H7 (cell line): ENCODE measurements around the gene HES2. TPM values are rescaled to one million over a fixed set of nuclear protein-coding genes. Genes with fewer than 3 reads are reported as not detected.
"Not testable (repeated sequence)": the region's sequence is repeated elsewhere in the genome, so short reads cannot be mapped to it uniquely, and the experiment has no call there.

Experiments used
- DNase-seq: peaks from one replicate; pipeline ENCODE4 v3.0.0; 2012
- H3K27me3 ChIP-seq: 2 replicates; pipeline ENCODE4 v1.6.0; 2011; ENCODE audit warnings: mild to moderate bottlenecking, low read length; ENCODE audit not compliant: control insufficient read depth, insufficient read depth
- H3K36me3 ChIP-seq: replicated peaks from 2 replicates; pipeline ENCODE4 v1.5.1; 2011; ENCODE audit warnings: low read length; ENCODE audit not compliant: control insufficient read depth, insufficient read depth
- H3K4me3 ChIP-seq: 2 replicates; pipeline ENCODE4 v1.5.1; 2011; ENCODE audit warnings: low read depth, mild to moderate bottlenecking, control low read depth, low read length, moderate library complexity; ENCODE audit not compliant: insufficient read depth
- total RNA-seq: library from RNA; depleted of rRNA; stranded (reverse); fragments of >200 nt; shearing (Covaris generic); gene quantifications from 2 replicates; pipeline ENCODE4 v1.2.3, GENCODE V29; 2014

The HES2 gene
- total RNA-seq, 1 experiment from 2014 or later, result 0.62 TPM

DNA sequence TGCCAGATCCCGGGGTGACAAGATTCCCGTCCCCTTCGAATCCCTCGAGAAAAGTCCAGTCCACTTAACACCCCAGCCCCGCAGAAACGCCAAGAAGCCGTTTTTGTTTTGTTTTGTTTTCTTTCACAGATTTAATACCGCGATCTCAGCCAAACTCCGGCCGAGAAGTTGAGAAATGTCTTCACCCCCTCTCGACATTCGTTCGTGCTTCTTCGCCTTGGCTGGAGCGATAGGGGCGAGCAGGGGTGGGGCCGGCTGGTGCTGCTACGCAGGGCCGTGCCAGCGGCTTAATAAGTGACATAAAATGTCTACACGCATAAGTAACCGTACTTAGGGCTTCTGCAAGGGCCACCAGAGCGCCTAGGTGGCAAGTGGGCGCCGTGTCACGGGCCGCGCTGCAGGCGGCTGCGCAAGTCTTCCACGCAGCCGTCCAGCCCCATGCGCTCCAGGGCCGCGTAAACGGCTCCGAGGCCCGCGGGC is 41.4 kb upstream of the HES2 start:
- Histone ChIP-seq H3K36me3 (no peaks in the 10 kb centered on the region; the same call in 1 of the 2 replicates), H3K4me3 (no peak overlapping the region), H3K27me3 (peaks cover 5% of the 10 kb centered on the region; the same call in 1 of the 2 replicates)
- no peak for DNase-seq

DNA sequence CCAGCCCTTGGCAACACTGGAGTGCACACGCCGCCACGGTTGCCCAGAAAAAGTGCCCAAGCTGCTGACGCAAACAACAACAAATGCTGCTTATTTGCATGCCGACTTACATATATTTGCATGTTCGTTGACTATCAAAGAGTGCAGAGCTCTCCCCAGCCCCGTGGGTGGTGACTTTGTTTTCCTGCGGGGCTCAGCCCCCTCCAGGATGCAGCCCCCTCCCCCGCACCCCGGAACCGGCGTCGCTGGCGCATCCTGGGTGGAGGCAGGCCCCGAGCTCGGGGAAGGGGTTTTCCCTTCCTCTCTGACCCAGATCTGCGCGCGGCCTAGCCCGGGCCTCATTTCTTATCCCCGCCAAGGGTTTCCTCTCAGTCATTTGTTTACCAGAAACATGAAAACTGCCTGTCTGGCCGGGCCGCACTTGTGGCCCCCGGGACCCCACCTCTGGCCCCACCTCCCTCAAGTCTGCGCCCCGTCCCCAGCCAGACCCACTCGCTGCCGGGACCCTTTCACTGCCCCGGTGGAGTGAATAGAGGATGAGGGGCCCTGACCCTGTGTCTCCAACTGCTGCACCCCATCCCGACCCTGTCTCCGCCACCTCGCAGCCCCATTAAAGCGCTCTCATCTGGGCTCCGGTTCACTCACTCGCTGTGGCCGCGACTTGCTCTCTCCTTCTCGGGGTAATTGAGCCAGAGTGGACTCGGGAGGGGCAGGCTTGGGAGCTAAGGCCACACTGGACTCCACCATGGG is 40.8 kb upstream of the HES2 start:
- Histone ChIP-seq H3K4me3 (peak overlapping the region; percentile 30), H3K36me3 (no peaks in the 10 kb centered on the region; the same call in 1 of the 2 replicates), H3K27me3 (no peaks in the 10 kb centered on the region; the same call in 1 of the 2 replicates)
- DNase-seq, result peak; percentile 91

DNA sequence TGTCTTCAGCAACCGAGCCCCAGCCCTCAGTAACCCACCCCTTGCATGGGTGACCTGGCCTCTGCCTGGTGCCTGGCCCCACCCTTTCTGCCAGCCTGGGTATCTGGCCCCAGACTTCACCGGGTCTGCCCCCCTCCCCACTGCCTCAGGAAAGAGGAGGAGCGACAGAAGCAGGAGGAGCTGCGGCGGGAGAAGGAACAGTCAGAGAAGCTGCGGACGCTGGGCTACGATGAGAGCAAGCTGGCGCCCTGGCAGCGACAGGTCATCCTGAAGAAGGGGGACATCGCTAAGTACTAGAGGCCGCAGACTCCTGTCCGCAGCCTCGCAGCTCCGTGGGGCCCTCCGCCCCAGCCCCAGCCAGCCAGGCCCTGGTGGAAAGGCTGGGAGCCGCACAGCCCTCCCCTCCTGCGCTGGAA is 40.1 kb upstream of the HES2 start:
- no peaks in the 10 kb centered on the region; the same call in 1 of the 2 replicates for H3K36me3 ChIP-seq
- peak; percentile 91 for DNase-seq
- no peaks in the 10 kb centered on the region; the same call in 1 of the 2 replicates for H3K27me3 ChIP-seq
- H3K4me3 ChIP-seq, result peak overlapping the region; percentile 30

DNA sequence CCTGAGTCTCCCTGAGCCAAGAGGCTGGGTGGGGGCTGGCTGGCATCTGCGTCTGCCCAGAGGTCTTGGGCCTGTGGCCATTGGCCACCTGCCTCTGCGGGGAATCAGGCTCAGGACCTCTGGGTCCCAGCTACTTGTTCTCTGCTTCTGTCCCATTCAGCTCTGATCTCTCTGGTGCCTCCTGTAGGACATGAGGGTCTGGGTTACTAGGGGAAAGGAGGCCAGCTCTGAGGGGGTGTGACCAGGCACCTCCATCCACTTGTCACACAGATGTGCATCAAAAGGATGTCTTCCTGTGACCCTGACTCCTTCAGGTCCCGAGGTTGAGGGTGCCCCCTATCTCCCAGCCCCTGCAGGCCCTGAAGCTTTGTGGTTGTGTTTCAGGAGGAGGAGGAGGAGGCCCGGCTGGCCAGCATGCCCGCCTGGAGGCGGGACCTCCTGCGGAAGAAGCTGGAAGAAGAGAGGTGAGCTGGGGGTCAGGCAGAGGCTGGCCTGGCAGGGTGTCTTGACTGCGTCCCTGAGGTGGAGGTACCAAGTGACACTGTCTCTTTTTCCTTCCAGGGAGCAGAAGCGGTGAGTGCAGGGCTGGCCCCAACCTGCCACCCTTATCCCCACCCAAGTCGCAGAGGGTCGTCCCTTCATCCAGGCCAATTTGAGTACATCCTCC is 37.2 kb upstream of the HES2 start:
- Histone ChIP-seq H3K36me3 (no peaks in the 10 kb centered on the region), H3K4me3 (no peak overlapping the region), H3K27me3 (no peaks in the 10 kb centered on the region)
- DNase-seq, result no peak

DNA sequence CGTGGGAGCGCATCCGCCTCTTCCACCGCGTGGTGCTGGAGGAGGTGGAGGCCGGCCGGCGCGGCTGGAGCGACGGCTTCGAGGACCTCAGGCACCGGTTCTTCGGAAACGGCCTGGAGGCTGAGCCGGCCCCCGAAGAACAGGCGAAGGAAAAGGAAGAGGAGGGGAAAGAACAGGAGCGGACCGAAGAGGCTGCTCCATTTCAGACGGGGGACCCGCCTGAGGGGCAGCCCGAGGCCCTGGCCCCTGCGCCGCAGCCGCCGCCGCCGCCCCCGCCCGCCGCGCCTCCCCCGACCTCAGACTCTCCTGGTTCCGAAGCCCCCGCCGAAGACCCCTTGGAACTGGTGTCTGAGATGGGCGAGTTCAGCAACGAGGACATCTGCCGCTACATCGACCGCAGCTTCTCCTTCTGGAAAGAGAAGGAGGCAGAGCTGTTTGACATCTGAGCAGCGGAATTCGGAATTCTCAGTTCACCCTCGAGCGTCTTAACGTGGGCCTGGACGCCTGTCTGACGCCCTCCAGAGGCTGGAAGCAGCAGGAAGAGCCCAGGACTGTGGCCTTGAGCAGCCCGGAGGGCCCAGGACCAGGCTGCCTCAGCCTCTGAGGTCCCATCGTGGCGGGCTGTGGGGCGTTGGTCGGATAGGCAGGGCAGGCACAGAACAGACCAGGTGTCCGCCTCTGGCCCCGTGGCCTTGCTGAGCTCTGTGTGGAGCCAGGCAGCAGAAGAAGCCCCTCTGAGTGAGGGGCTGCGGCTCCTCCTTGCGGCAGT is 36.2 kb upstream of the HES2 start:
- not testable (repeated sequence) for H3K27me3 ChIP-seq, H3K36me3 ChIP-seq, DNase-seq, H3K4me3 ChIP-seq

DNA sequence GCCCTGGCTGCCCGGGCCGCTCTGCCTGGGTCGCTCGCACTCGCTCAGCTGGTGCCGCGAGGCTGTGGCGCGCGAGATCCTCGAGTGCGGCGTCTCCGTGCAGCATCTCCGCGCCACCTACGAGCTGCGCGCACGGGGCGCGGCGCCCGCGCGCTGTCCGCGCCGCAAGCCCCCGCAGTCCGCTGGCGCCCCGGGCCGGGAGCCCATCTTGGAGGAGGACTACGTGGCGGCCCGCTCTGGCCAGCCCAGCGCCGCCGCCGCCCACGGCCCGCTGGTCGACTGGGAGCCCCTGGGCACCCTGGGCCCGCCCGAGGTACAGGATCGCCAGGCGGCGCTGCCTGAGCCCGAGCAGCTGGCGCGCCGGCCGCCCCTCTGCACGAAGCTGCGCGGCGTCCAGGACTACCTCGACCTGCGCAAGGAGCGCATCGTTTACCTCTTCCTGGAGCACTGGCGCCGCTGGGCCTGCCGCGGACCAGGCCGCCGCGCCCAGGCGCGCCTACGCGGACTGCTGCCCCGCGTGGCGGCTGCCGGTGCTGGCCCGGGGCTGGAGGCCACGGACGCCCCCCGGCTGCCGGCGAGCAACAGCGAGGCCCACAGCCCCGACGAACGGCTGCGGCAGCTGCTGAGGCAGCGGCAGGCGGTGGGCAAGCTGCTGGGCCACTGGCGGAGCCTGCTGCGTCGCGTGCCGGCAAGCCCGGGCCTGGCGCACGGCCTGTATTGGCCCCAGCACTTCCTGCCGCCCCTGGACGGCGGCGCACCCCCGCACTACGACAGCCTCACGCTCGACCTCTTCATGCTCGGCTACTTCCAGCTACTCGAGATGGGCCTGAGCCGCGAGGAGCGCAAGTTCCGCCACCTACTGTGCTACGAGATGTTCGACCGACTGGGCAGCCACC is 35.4 kb upstream of the HES2 start:
- H3K27me3 ChIP-seq, result peaks cover under 1% of the 10 kb centered on the region; the same call in 1 of the 2 replicates
- no peak overlapping the region for H3K4me3 ChIP-seq
- H3K36me3 ChIP-seq, result no peaks in the 10 kb centered on the region
- DNase-seq, result peak; percentile 86

DNA sequence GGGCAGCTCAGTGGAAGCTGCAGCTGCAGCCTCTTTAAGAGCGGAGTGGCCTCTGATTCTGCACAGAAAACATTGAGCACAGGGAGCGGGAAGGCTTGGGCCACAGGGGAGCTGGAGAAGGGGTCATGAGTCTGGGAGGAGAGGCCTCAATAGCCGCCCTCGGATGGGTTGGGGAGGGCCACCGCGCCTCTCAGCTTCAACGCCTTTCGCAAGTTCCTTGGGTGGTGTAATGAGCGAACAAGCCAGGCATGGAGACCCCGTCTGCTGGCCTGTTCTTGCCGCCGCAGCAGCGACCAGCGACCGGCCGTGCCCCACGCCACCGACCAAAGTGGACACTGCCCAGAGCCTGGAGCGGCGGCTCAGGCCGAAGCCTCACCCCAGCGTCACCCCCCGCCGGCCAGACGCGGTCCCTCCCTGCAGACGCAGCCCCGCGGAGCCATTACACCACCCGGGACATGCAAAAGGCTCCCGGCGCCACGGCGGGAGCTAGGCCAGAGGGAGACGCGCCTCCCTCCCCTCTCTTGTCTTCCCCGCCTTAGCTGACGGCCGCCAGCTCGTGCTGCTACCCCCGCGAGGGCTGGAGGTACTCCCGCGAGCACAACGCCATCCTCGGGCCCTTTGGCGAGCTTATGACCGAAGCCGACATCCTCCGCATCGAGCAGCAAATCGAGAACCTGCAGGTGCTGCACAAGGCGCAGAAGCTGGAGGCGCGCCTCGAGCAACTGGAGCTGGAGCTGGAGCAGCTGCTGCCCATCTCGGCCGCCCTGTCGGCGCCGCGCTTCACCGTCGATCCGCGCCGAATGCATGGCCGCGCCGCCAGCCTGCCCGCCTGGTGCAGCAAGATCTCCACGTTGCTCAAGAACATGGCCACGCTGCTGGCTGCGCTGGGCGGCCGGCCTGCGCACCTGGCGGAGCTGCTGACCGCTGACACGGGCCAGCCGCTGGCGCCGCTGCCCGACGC is 34.5 kb upstream of the HES2 start:
- H3K4me3 ChIP-seq, DNase-seq, H3K36me3 ChIP-seq, H3K27me3 ChIP-seq: not testable (repeated sequence)

DNA sequence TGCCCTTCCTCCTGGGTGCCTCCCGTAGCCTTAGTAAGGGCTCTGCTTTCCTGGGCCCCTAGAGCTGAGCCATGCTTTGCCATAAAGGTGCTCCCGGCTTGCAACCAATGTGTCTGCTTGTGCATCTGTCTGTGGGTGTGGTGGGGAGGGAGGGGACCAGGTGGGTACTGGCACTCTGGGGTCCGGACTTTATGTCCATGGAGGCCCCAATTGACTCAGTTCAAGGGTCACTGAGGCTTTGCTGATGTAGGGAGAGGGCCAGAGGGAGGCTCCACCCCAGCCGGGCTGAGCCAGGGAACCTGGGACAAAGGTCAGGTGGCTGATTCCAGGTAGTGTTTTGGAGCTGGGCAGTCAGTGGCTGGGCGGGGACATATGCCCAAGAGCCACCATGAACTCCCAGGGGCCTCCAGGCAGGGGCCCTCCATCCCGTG is 31.2 kb upstream of the HES2 start:
- no peak overlapping the region for H3K4me3 ChIP-seq
- peaks cover 32% of the 10 kb centered on the region for H3K27me3 ChIP-seq
- H3K36me3 ChIP-seq, result no peaks in the 10 kb centered on the region
- DNase-seq, result no peak

DNA sequence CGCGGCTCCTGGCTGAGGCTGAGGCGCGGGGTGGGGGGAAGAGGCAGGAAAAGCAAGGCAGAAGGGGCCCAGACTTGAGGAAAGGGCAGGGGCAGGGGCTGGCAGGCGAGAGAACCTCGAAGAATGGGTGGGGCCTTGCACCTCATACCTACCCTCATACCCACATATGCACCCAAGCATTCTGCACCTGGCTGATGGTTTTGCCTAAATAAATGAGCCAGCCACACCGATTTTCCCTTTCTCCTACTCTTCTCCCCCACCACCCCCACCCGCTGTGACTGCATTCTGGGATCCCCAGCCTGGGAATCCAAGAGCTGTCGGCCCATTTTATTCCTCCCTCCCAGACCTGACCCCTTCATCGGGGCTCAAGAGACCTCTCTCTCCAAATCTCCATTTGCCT is 30.8 kb upstream of the HES2 start:
- DNase-seq, H3K4me3 ChIP-seq, H3K36me3 ChIP-seq: not testable (repeated sequence)
- H3K27me3 ChIP-seq, result peaks cover 32% of the 10 kb centered on the region

DNA sequence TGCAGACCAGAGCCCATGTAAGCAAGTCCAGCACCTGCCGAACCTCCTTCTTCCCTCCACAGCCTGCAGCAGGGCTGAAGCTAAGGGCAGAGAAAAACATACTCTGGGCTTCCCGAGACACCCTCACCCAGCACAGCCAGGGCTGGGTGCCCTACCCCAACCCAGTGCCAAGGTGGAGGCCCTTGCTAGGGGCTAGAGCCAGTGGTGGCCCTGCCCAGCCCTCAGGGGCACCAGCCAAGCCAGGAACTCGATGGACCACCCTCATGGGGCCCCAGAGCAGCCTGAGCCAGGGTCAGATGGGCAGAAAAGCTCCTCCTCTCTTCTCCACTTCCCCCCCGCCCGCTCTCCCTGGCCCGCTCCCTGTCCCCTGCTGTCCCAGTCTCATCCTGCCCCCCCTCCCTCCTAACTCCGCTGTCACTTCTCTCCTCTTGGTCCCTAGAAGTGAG is 30.3 kb upstream of the HES2 start:
- DNase-seq, result no peak
- H3K4me3 ChIP-seq, result no peak overlapping the region
- H3K36me3 ChIP-seq, result no peaks in the 10 kb centered on the region
- peaks cover 32% of the 10 kb centered on the region for H3K27me3 ChIP-seq

DNA sequence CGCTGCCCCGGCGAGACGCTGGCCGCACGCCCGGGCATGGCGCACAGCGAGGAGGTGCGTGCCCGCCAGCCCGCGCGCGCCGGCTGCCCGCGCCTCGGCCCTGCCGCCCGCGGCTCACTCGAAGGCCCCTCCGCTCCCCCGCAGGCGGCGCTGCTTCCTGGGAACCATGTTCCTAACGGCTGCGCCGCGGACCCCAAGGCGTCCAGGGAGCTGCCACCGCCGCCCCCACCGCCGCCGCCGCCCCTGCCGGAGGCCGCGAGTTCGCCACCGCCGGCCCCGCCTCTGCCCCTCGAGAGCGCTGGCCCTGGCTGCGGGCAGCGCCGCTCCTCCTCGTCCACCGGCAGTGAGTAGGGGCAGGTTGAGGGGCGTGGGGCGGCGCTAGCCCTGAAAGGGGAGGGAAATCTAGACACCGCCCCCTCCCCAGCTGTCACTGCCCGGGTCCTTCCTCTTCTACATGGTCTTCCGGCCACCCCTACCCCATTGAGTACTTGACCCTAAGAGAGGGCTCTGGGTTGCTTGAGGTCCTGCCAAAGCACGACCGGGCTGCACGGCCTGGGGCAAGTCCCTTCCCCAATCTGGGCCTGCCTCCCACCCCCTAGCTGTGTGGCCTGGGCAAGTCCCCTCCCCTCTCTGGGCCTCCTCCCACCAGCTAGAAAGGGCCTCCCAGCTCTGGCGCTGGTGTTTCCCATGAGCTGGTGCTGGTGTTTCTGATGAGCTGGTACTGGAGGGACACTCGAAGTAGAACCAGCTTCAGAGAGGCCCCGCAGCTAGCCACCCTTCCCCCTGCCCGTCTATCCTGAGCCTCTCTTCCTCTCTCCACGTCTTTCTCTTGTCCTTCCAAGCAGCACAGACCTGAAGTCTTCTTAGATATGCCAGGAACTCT is 29.3 kb upstream of the HES2 start:
- DNase-seq, result peak; percentile 87
- peak overlapping the region; percentile 56 for H3K4me3 ChIP-seq
- H3K27me3 ChIP-seq, result peaks cover 32% of the 10 kb centered on the region
- no peaks in the 10 kb centered on the region for H3K36me3 ChIP-seq
